A673 (cell line): ENCODE data around the gene PIGS. TPM values are rescaled to one million over a fixed set of nuclear protein-coding genes. Genes with fewer than 3 reads are reported as not detected.
A peak's percentile ranks its signal among the peaks of the same experiment; 100 is the strongest.

Source experiments
- BruUV-seq: library from RNA; stranded (reverse); fragments of 400-500 nt; replicated peaks from 2 replicates; lab custom pipeline; 2021; lab: Mats Ljungman, UMichigan
- CTCF ChIA-PET: fragments of 300-600 bp; sonication (Branson Sonifier 250); formaldehyde crosslinking; loops from one replicate; lab custom pipeline; 2022; ENCODE audit warnings: antibody characterized with exemption; lab: Charles Lee
- POLR2A ChIA-PET: fragments of 300-600 bp; sonication (Branson Sonifier 250); formaldehyde crosslinking; loops from one replicate; lab custom pipeline; 2022; ENCODE audit warnings: antibody characterized with exemption; ENCODE audit not compliant: low non-redundant PET; lab: Charles Lee
- DNase-seq: peaks from one replicate; pipeline ENCODE4 v3.0.0-alpha.2; 2015; ENCODE audit warnings: low spot score
- H3K27ac ChIP-seq: fragments of 200-600 bp; sonication (generic); 2 replicates; pipeline ENCODE4 v1.5.1; 2016; ENCODE audit warnings: mixed run types, low read depth, mild to moderate bottlenecking, mixed read lengths, antibody characterized with exemption, low read length; ENCODE audit not compliant: poor library complexity, severe bottlenecking
- H3K27me3 ChIP-seq: fragments of 200-600 bp; sonication (generic); replicated peaks from 2 replicates; pipeline ENCODE4 v1.6.1; 2017; ENCODE audit warnings: mixed run types, low read depth, mild to moderate bottlenecking, mixed read lengths, antibody characterized with exemption, low read length; ENCODE audit not compliant: insufficient read depth, poor library complexity
- H3K36me3 ChIP-seq: fragments of 200-600 bp; sonication (generic); 2 replicates; pipeline ENCODE4 v1.6.1; 2016; ENCODE audit warnings: mixed run types, mild to moderate bottlenecking, mixed read lengths, antibody characterized with exemption, low read length; ENCODE audit not compliant: insufficient read depth, poor library complexity, severe bottlenecking
- H3K4me1 ChIP-seq: fragments of 200-600 bp; sonication (generic); 2 replicates; pipeline ENCODE4 v1.6.1; 2017; ENCODE audit warnings: mixed run types, mild to moderate bottlenecking, mixed read lengths, antibody characterized with exemption, low read length; ENCODE audit not compliant: insufficient read depth, poor library complexity, severe bottlenecking
- H3K4me3 ChIP-seq: fragments of 200-600 bp; sonication (generic); 2 replicates; pipeline ENCODE4 v1.5.1; 2016; ENCODE audit warnings: low read depth, mixed run types, mild to moderate bottlenecking, mixed read lengths, low read length; ENCODE audit not compliant: poor library complexity, severe bottlenecking
- H3K9me3 ChIP-seq: fragments of 200-600 bp; sonication (generic); 2 replicates; pipeline ENCODE4 v1.6.1; 2016; ENCODE audit warnings: mixed run types, low read depth, mild to moderate bottlenecking, mixed read lengths, antibody characterized with exemption, low read length; ENCODE audit not compliant: poor library complexity, severe bottlenecking
- EZH2 ChIP-seq: fragments of 200-600 bp; sonication (generic); IDR thresholded peaks from 2 replicates; pipeline ENCODE4 v1.6.1; 2017; ENCODE audit warnings: borderline replicate concordance, low read depth, mild to moderate bottlenecking, mixed read lengths, antibody characterized with exemption, low read length; ENCODE audit not compliant: poor library complexity, severe bottlenecking
- intact Hi-C: fragments of 100-400 bp; cut with micrococcal nuclease; formaldehyde crosslinking; loops from one replicate; pipeline ENCODE4 v1.10.0; 2022; ENCODE audit not compliant: unreplicated experiment
- total RNA-seq: library from RNA; stranded (reverse); gene quantifications from 2 replicates; pipeline ENCODE4 v1.2.3, GENCODE V29; 2021
- TF ChIP-seq, protein P1 (sequence below): fragments of 300-800, 200-600 bp; sonication (generic); conservative IDR thresholded peaks from 2 replicates; pipeline ENCODE4 v1.5.1; 2017; ENCODE audit warnings: low read depth, mild to moderate bottlenecking, antibody characterized with exemption, low read length, moderate library complexity, mixed read lengths

PIGS gene
- total RNA-seq, 1 experiment from 2014 or later = 51.6 TPM

DNA sequence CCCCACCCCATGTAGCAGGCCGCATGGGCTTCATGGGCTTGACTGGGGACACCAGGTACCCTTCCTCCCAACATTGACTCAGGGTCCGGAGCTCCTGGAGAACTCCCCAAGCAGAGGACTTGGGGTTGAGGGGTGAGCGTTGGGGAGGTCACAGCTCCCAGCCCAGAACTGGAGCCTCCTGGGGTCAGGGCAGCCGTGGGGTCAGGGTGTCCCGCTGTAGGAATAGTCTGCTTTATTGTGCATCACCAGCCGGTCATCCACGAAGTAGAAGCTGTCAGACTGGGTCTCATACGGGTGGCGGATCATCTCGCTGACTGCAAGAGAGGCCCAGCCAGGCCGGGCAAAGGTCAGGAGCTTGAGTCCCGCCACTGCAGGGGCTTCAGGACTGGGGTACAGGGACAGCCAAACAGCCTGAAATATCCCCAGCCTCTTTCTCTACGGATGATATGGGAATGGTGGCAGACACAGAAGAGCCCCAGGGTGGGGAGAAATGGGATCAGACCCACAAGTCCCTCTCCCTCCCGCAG, 24.2 kb downstream of the PIGS start:
- no peak overlapping the region for H3K4me3 ChIP-seq
- TF ChIP-seq EZH2 = no peak
- TF ChIP-seq, protein P1, sequence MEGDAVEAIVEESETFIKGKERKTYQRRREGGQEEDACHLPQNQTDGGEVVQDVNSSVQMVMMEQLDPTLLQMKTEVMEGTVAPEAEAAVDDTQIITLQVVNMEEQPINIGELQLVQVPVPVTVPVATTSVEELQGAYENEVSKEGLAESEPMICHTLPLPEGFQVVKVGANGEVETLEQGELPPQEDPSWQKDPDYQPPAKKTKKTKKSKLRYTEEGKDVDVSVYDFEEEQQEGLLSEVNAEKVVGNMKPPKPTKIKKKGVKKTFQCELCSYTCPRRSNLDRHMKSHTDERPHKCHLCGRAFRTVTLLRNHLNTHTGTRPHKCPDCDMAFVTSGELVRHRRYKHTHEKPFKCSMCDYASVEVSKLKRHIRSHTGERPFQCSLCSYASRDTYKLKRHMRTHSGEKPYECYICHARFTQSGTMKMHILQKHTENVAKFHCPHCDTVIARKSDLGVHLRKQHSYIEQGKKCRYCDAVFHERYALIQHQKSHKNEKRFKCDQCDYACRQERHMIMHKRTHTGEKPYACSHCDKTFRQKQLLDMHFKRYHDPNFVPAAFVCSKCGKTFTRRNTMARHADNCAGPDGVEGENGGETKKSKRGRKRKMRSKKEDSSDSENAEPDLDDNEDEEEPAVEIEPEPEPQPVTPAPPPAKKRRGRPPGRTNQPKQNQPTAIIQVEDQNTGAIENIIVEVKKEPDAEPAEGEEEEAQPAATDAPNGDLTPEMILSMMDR = no peak
- no peaks in the 10 kb centered on the region for H3K27me3 ChIP-seq
- TSS peak; percentile 14 for BruUV-seq
- no peak for DNase-seq
- peaks cover 23% of the 10 kb centered on the region for H3K4me1 ChIP-seq
- CTCF ChIA-PET = interaction anchor here (0.9 kb wide), 1 partner anchor 12 kb away, joined by 3 read pairs; no protein-coding TSS in a partner anchor
- H3K9me3 ChIP-seq = no peaks in the 10 kb centered on the region
- POLR2A ChIA-PET = no interaction called here
- intact Hi-C loops = no loop called here
- no peak overlapping the region for H3K27ac ChIP-seq
- peaks cover 12% of the 10 kb centered on the region for H3K36me3 ChIP-seq

- peak; percentile 63 for DNase-seq
- ChIA-PET POLR2A (no interaction called here), CTCF (no interaction called here)
- peaks cover 12% of the 10 kb centered on the region for H3K36me3 ChIP-seq
- intact Hi-C loops = no loop called here
- peaks cover 15% of the 10 kb centered on the region for H3K4me1 ChIP-seq
- BruUV-seq = no TSS peak
- no peaks in the 10 kb centered on the region for H3K27me3 ChIP-seq
- TF ChIP-seq, protein P1 = no peak
- TF ChIP-seq EZH2 = no peak
- no peaks in the 10 kb centered on the region for H3K9me3 ChIP-seq
- H3K27ac ChIP-seq = no peak overlapping the region
- H3K4me3 ChIP-seq = no peak overlapping the region
These were observed 25.4 kb downstream of the PIGS start for GRCh38 chr17:28545787-28546415.

- H3K27ac ChIP-seq = no peak overlapping the region
- intact Hi-C loops = no loop called here
- peaks cover 12% of the 10 kb centered on the region for H3K36me3 ChIP-seq
- no peak for DNase-seq
- peaks cover 10% of the 10 kb centered on the region for H3K4me1 ChIP-seq
- no peak overlapping the region for H3K4me3 ChIP-seq
- H3K9me3 ChIP-seq = no peaks in the 10 kb centered on the region
- no peaks in the 10 kb centered on the region for H3K27me3 ChIP-seq
- BruUV-seq = no TSS peak
- no peak for TF ChIP-seq EZH2
- TF ChIP-seq, protein P1 = no peak
- POLR2A ChIA-PET = no interaction called here
- CTCF ChIA-PET = interaction anchor here (0.6 kb wide), 1 partner anchor 114 kb away, joined by 8 read pairs; no protein-coding TSS in a partner anchor
These were observed 26.2 kb downstream of the PIGS start for GRCh38 chr17:28545141-28545503.
